GM12891 (cell line): ENCODE data around the gene NHS.

Experiments used
- DNase-seq: peaks from one replicate; pipeline ENCODE4 v3.0.0; 2011; ENCODE audit warnings: low spot score; ENCODE audit not compliant: insufficient read length
- FAIRE-seq: peaks from 2 replicates; lab custom pipeline; 2011; peaks lifted over from hg19 to GRCh38; lab: Jason Lieb, UNC
- PAX5 ChIP-seq: IDR thresholded peaks from 2 replicates; pipeline ENCODE4 v1.6.1; 2011; ENCODE audit warnings: low read length, moderate library complexity, mild to moderate bottlenecking; ENCODE audit not compliant: insufficient read depth, severe bottlenecking
- POLR2A ChIP-seq: IDR thresholded peaks from 2 replicates; pipeline ENCODE4 v1.6.1; 2011; ENCODE audit warnings: low read depth, low read length, control low read depth
- POLR2AphosphoS5 ChIP-seq: IDR thresholded peaks from 2 replicates; pipeline ENCODE4 v1.6.1; 2011; ENCODE audit warnings: low read depth, low read length, control low read depth
- POU2F2 ChIP-seq: IDR thresholded peaks from 2 replicates; pipeline ENCODE4 v1.6.1; 2011; ENCODE audit warnings: low read depth, mild to moderate bottlenecking, control low read depth, low read length, moderate library complexity
- SPI1 ChIP-seq: IDR thresholded peaks from 2 replicates; pipeline ENCODE4 v1.6.1; 2011; ENCODE audit warnings: low read depth, low read length, control low read depth
- TAF1 ChIP-seq: IDR thresholded peaks from 2 replicates; pipeline ENCODE4 v1.6.1; 2011; ENCODE audit warnings: low read depth, low read length, control low read depth

NHS gene

GRCh38 chrX:17643528-17643927 is 268.5 kb downstream of the NHS start:
- DNase-seq (no peak), FAIRE-seq (no peak)
- no peak for TF ChIP-seq POLR2AphosphoS5
- TF ChIP-seq POLR2A: no peak
- no peak for TF ChIP-seq POU2F2
- TF ChIP-seq SPI1: no peak
- no peak for TF ChIP-seq TAF1
- TF ChIP-seq PAX5: no peak

DNA sequence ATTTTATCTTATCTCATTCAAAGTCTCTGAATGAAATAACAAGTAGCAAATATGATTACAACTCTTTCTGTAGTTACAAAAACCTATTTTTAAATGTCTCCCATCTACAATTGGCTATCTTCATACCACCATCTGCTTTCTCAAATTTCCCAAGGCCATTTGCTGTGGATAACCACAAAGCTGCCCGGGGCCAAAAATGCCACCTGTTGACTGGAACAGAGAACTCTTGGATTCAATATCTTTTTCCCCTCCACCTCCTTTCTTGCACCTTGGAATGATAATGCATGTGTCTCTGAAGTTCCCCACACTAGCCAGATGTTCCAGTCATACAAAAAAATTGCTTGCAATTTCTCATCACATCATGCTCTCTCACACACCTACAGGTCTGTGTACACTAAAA is 269.0 kb downstream of the NHS start:
- FAIRE-seq (no peak), DNase-seq (no peak)
- TF ChIP-seq POLR2A: no peak
- TF ChIP-seq POU2F2: no peak
- TF ChIP-seq TAF1: no peak
- no peak for TF ChIP-seq PAX5
- TF ChIP-seq POLR2AphosphoS5: no peak
- no peak for TF ChIP-seq SPI1

GRCh38 chrX:17654116-17654515 is 279.1 kb downstream of the NHS start:
- DNase-seq (no peak), FAIRE-seq (no peak)
- TF ChIP-seq POLR2A (no peak), TAF1 (no peak), SPI1 (no peak)

- no peak for FAIRE-seq
- DNase-seq: no peak
- TF ChIP-seq TAF1: no peak
- no peak for TF ChIP-seq SPI1
- TF ChIP-seq PAX5: no peak
- TF ChIP-seq POLR2AphosphoS5: no peak
- TF ChIP-seq POLR2A: no peak
- TF ChIP-seq POU2F2: no peak
These were observed 280.4 kb downstream of the NHS start for GRCh38 chrX:17655211-17656034.

GRCh38 chrX:17656035-17656418 is 281.0 kb downstream of the NHS start:
- DNase-seq (no peak), FAIRE-seq (no peak)
- no peak for TF ChIP-seq POU2F2
- no peak for TF ChIP-seq POLR2AphosphoS5
- TF ChIP-seq POLR2A: no peak
- TF ChIP-seq TAF1: no peak
- no peak for TF ChIP-seq SPI1

- FAIRE-seq: no peak
- no peak for DNase-seq
- TF ChIP-seq SPI1 (no peak), TAF1 (no peak), POLR2A (no peak), POU2F2 (no peak), PAX5 (no peak), POLR2AphosphoS5 (no peak)
These were observed 281.6 kb downstream of the NHS start for GRCh38 chrX:17656556-17656955.

GRCh38 chrX:17662391-17662790 is 287.4 kb downstream of the NHS start:
- no peak for DNase-seq
- TF ChIP-seq TAF1: no peak
- FAIRE-seq: no peak

- DNase-seq (no peak), FAIRE-seq (no peak)
- TF ChIP-seq TAF1: no peak
- TF ChIP-seq POLR2AphosphoS5: no peak
- no peak for TF ChIP-seq POLR2A
- TF ChIP-seq PAX5: no peak
- no peak for TF ChIP-seq SPI1
These were observed 293.9 kb downstream of the NHS start for GRCh38 chrX:17668929-17669328.

DNA sequence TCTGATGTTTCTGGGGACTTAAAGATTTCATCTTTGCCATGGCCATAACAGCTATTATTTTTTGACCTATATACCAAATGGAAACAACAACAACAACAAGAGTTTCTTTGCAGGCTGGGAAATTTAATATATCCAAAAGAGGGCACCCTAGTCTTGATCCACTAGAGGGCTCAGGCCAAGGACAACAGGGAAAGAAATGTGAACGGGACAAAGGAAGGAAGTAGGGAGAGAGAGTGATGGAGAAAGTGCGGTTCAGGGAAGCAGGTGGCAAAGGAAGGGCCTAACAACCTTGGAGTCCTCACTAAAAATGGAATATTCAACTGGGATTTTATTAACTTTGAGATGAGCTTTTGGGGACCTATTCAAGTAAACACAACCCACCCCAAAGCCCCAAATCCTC is 294.5 kb downstream of the NHS start:
- DNase-seq: no peak
- TF ChIP-seq POLR2A (no peak), POU2F2 (no peak), SPI1 (no peak), TAF1 (no peak), POLR2AphosphoS5 (no peak), PAX5 (no peak)
- no peak for FAIRE-seq

DNA sequence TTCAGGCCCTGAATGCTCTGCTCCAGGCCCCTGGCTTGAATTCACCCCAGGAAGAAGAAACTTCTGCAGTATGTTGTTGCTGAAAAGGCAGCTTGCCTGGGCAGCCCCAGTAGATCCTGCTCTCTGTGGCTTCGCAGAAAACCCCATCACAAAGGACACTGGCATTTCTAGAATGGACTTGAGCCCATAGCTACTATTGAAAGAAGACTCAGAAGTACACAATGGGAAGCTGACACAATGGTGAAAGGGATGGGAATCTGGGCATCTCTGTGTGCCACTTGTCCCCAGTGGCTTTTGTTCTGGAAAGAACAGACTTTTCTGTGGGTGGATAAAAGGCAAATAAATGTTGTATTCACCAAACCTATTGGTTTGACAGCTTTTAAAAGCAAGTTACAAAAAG is 294.9 kb downstream of the NHS start:
- TF ChIP-seq POLR2A: no peak
- TF ChIP-seq SPI1: no peak
- no peak for TF ChIP-seq POLR2AphosphoS5
- no peak for TF ChIP-seq TAF1
- TF ChIP-seq POU2F2: no peak
- TF ChIP-seq PAX5: no peak
- FAIRE-seq: no peak
- no peak for DNase-seq

DNA sequence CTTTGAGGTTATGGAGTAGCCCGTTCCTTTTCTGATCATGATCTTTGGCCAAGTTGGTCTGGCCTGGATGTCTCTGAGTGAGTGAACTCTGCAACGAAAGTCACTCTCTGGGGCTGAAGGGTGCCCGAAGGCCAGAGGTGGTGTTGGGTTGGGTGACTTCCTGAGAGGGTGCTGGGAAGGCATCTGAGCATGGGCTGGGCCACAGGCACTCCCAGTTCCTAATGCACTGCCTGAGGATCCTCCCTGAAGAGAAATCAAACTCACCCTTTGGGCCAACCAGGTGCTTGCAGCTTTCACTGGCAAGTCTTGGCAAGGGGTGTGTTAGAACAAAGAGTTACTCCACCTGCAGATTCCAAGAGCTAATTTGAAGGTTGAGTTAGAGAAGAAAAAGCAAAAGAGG is 295.9 kb downstream of the NHS start:
- DNase-seq (no peak), FAIRE-seq (no peak)
- TF ChIP-seq POLR2AphosphoS5 (no peak), POU2F2 (no peak), PAX5 (no peak), SPI1 (no peak), POLR2A (no peak), TAF1 (no peak)
